ENCODE measurements around the gene HNRNPF.
"Not testable (repeated sequence)": the region's sequence is repeated elsewhere in the genome, so short reads cannot be mapped to it uniquely, and the experiment has no call there.

Gene HNRNPF

DNA sequence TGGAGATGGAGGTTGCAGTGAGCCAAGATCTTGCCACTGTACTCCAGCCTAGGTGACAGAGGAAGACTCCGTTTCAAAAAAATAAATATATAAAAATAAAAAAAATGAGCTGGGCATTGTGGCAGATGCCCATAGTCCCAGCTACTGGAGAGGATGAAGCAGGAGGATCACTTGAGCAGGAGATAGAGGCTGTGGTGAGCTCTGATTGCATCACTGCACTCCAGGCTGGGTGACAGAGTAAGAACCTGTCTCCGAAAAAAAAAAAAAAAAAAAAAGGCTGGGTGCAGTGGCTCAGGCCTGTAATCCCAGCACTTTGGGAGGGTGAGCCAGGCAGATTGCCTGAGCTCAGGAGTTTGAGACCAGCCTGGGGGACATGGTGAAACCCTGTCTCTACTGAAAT is 39.8 kb upstream of the HNRNPF start:
- H3K9me3 ChIP-seq (ENCODE audit: control extremely low read depth in 1 of 5, control insufficient read depth in 4 of 5, insufficient read depth in 2 of 5, low read depth in 1 of 5, low read length in 4 of 5): peaks cover 0 to 4% (median 0%) of the 10 kb centered on the region in 5 experiments
- CTCF ChIA-PET: interaction anchor here (1.0 kb wide), 1 partner anchor 87 kb away, joined by 3 read pairs; no protein-coding TSS in a partner anchor
- no peak for DNase-seq
- WGBS (ENCODE audit: insufficient coverage): 100% methylated on average over 1 of the region's 2 CpGs
- H3K4me3 ChIP-seq (ENCODE audit: control insufficient read depth in 1 of 7, extremely low read depth in 1 of 7, insufficient read depth in 4 of 7, low read depth in 2 of 7, low read length in 6 of 7): no peak overlapping the region
- no peaks in the 10 kb centered on the region for H3K36me3 ChIP-seq (ENCODE audit: control insufficient read depth in 4 of 4, insufficient read depth in 4 of 4, low read length in 3 of 4)
- peaks cover 12 to 21% (median 17%) of the 10 kb centered on the region in 4 experiments for H3K4me1 ChIP-seq (ENCODE audit: control extremely low read depth in 1 of 4, control insufficient read depth in 4 of 4, insufficient read depth in 4 of 4, low read length in 3 of 4)
- H3K27me3 ChIP-seq (replicated peaks in 2 of 5; ENCODE audit: control insufficient read depth in 4 of 5, insufficient read depth in 5 of 5, low read length in 4 of 5): no peaks in the 10 kb centered on the region
- H3K27ac ChIP-seq (ENCODE audit: insufficient read depth in 1 of 2, low read depth in 1 of 2, low read length in 2 of 2, poor library complexity in 1 of 2, severe bottlenecking in 2 of 2): no peak overlapping the region
- POLR2A ChIA-PET: interaction anchor here (0.6 to 0.8 kb wide), 2 partner anchors 52 to 105 kb away, joined by 4 to 6 read pairs; no protein-coding TSS in a partner anchor

DNA sequence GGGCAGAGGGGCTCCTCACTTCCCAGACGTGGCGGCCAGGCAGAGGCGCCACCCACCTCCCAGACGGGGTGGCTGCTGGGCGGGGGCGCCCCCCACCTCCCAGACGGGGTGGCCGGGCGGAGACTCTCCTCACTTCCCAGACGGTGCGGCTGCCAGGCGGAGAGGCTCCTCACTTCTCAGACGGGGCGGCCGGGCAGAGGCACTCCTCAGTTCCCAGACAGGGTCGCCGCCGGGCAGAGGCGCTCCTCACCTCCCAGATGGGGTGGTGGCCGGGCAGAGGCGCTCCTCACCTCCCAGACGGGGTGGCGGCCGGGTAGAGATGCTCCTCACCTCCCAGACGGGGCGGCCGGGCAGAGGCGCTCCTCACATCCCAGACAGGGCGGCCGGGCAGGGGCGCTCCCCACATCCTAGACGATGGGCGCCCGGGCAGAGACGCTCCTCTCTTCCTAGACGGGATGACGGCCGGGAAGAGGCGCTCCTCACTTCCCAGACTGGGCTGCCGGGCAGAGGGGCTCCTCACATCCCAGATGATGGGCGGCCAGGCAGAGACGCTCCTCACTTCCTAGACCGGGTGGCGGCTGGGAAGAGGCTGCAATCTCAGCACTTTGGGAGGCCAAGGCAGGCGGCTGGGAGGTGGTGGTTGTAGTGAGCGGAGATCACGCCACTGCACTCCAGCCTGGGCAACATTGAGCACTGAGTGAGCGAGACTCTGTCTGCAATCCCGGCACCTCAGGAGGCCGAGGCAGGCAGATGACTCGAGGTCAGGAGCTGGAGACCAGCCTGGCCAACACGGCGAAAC is 37.4 kb upstream of the HNRNPF start:
- 97% methylated on average over 44 of the region's 53 CpGs for WGBS (ENCODE audit: insufficient coverage)
- POLR2A ChIA-PET; H3K9me3 ChIP-seq (ENCODE audit: control extremely low read depth in 1 of 5, control insufficient read depth in 4 of 5, insufficient read depth in 2 of 5, low read depth in 1 of 5, low read length in 4 of 5); H3K36me3 ChIP-seq (ENCODE audit: control insufficient read depth in 4 of 4, insufficient read depth in 4 of 4, low read length in 3 of 4); H3K4me1 ChIP-seq (ENCODE audit: control extremely low read depth in 1 of 4, control insufficient read depth in 4 of 4, insufficient read depth in 4 of 4, low read length in 3 of 4); DNase-seq; H3K4me3 ChIP-seq (ENCODE audit: control insufficient read depth in 1 of 7, extremely low read depth in 1 of 7, insufficient read depth in 4 of 7, low read depth in 2 of 7, low read length in 6 of 7); H3K27me3 ChIP-seq (replicated peaks in 2 of 5; ENCODE audit: control insufficient read depth in 4 of 5, insufficient read depth in 5 of 5, low read length in 4 of 5); H3K27ac ChIP-seq (ENCODE audit: insufficient read depth in 1 of 2, low read depth in 1 of 2, low read length in 2 of 2, poor library complexity in 1 of 2, severe bottlenecking in 2 of 2): not testable (repeated sequence)
- CTCF ChIA-PET: interaction anchor here (0.6 kb wide), 1 partner anchor 27 kb away, joined by 3 read pairs; no protein-coding TSS in a partner anchor

DNA sequence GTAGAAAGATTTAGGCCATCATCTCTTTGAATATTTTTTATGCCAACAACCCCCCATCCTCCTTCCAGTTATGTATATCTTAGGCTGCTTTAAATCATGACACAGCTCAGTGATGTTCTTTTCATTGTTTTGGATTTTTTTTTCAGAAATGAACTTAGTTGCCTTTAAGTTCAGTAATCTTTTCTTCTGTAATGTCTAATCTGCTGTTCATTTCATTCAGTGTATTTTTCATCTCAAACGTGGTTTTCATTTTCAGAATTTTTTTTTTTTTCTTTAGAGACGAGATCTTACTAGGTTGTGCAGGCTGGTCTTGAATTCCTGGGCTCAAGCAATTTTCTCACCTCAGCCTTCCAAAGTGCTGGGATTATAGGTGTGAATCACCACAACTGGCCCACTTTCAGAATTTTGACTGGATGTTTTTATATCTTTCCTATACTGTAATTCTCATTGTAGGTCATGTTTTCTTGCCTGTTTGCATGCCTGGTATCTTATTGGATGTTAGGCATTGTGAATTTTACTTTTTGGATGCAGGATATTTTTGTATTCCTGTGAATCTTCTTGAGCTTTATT is 36.0 kb upstream of the HNRNPF start:
- ChIA-PET CTCF (interaction anchor here (0.9 to 2.4 kb wide), 4 partner anchors 16 to 179 kb away, joined by 3 to 5 read pairs (median 4); no protein-coding TSS in a partner anchor), POLR2A (interaction anchor here (0.7 kb wide), 1 partner anchor 27 kb away, joined by 4 read pairs; no protein-coding TSS in a partner anchor)
- no peaks in the 10 kb centered on the region for H3K27me3 ChIP-seq (replicated peaks in 2 of 5; ENCODE audit: control insufficient read depth in 4 of 5, insufficient read depth in 5 of 5, low read length in 4 of 5)
- H3K4me3 ChIP-seq (ENCODE audit: control insufficient read depth in 1 of 7, extremely low read depth in 1 of 7, insufficient read depth in 4 of 7, low read depth in 2 of 7, low read length in 6 of 7): no peak overlapping the region
- DNase-seq: no peak
- WGBS (ENCODE audit: insufficient coverage): no CpG with 5 or more reads among the region's 2 CpGs
- H3K36me3 ChIP-seq (ENCODE audit: control insufficient read depth in 4 of 4, insufficient read depth in 4 of 4, low read length in 3 of 4): no peaks in the 10 kb centered on the region
- H3K27ac ChIP-seq (ENCODE audit: insufficient read depth in 1 of 2, low read depth in 1 of 2, low read length in 2 of 2, poor library complexity in 1 of 2, severe bottlenecking in 2 of 2): no peak overlapping the region
- H3K4me1 ChIP-seq (ENCODE audit: control extremely low read depth in 1 of 4, control insufficient read depth in 4 of 4, insufficient read depth in 4 of 4, low read length in 3 of 4): no peaks in the 10 kb centered on the region
- peaks cover 0 to 4% (median 0%) of the 10 kb centered on the region in 5 experiments for H3K9me3 ChIP-seq (ENCODE audit: control extremely low read depth in 1 of 5, control insufficient read depth in 4 of 5, insufficient read depth in 2 of 5, low read depth in 1 of 5, low read length in 4 of 5)

DNA sequence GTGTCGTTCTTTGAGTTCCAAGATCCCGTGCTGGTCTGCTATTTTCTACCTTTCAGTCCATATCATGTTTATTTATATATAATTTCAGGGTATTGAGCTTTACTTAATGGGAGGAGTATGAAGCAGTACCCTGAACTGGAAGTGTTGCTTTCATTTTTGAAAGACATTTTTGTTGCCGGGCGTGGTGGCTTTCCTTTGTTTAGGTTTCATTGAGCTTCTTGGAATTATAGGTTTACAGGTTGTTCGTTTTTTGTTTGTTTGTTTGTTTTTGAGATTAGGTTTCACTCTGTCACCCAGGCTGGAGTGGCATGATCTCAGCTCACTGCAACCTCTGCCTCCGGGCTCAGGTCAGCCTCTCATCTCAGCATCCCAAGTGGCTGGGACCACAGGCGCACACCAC is 35.3 kb upstream of the HNRNPF start:
- no peaks in the 10 kb centered on the region for H3K36me3 ChIP-seq (ENCODE audit: control insufficient read depth in 4 of 4, insufficient read depth in 4 of 4, low read length in 3 of 4)
- ChIA-PET POLR2A (interaction anchor here (0.7 kb wide), 1 partner anchor 27 kb away, joined by 4 read pairs; no protein-coding TSS in a partner anchor), CTCF (interaction anchor here (0.5 to 2.4 kb wide), 4 partner anchors 16 to 178 kb away, joined by 3 to 5 read pairs (median 4); no protein-coding TSS in a partner anchor)
- H3K27ac ChIP-seq (ENCODE audit: insufficient read depth in 1 of 2, low read depth in 1 of 2, low read length in 2 of 2, poor library complexity in 1 of 2, severe bottlenecking in 2 of 2): no peak overlapping the region
- peaks cover 0 to 4% (median 0%) of the 10 kb centered on the region in 5 experiments for H3K9me3 ChIP-seq (ENCODE audit: control extremely low read depth in 1 of 5, control insufficient read depth in 4 of 5, insufficient read depth in 2 of 5, low read depth in 1 of 5, low read length in 4 of 5)
- no peaks in the 10 kb centered on the region for H3K27me3 ChIP-seq (replicated peaks in 2 of 5; ENCODE audit: control insufficient read depth in 4 of 5, insufficient read depth in 5 of 5, low read length in 4 of 5)
- H3K4me1 ChIP-seq (ENCODE audit: control extremely low read depth in 1 of 4, control insufficient read depth in 4 of 4, insufficient read depth in 4 of 4, low read length in 3 of 4): no peaks in the 10 kb centered on the region
- DNase-seq: no peak
- H3K4me3 ChIP-seq (ENCODE audit: control insufficient read depth in 1 of 7, extremely low read depth in 1 of 7, insufficient read depth in 4 of 7, low read depth in 2 of 7, low read length in 6 of 7): no peak overlapping the region
- WGBS (ENCODE audit: insufficient coverage): 95% methylated on average over 4 of the region's 7 CpGs

DNA sequence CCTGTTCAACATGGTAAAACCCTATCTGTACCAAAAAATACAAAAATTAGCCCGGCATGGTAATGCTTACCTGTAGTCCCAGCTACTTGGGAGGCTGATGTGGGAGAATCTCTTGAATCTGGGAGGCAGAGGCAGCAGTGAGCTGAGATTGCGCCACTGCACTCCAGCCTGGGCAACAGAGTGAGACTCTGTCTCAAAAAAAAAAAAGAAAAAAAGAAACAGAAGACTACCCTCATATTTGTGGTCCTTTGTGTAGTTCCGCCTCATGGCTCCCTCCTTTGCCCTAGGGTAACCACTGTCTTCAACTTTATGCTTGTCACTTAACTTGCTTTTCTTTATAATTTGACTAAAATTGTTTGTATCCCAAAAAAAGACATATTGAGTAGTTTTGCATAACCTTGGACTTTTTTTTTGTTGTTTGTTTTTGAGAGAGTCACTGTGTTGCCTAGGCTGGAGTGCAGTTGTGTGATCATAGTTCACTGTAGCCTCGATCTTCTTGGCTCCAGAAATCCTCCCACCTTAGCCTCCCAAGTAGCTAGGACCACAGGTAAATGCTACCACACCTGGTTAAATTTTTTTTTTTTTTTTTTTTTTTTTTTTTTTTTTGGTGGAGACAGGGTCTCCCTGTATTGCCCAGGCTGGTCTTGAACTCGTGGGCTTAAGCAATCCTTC is 31.6 kb upstream of the HNRNPF start:
- WGBS (ENCODE audit: insufficient coverage): 93% methylated on average over 2 of the region's 5 CpGs
- POLR2A ChIA-PET: interaction anchor here (0.6 kb wide), 1 partner anchor 31 kb away, joined by 3 read pairs; no protein-coding TSS in a partner anchor
- Histone ChIP-seq H3K4me3 (ENCODE audit: control insufficient read depth in 1 of 7, extremely low read depth in 1 of 7, insufficient read depth in 4 of 7, low read depth in 2 of 7, low read length in 6 of 7) (no peak overlapping the region), H3K4me1 (ENCODE audit: control extremely low read depth in 1 of 4, control insufficient read depth in 4 of 4, insufficient read depth in 4 of 4, low read length in 3 of 4) (peaks cover 1 to 10% (median 4%) of the 10 kb centered on the region in 4 experiments), H3K36me3 (ENCODE audit: control insufficient read depth in 4 of 4, insufficient read depth in 4 of 4, low read length in 3 of 4) (no peaks in the 10 kb centered on the region), H3K27ac (ENCODE audit: insufficient read depth in 1 of 2, low read depth in 1 of 2, low read length in 2 of 2, poor library complexity in 1 of 2, severe bottlenecking in 2 of 2) (no peak overlapping the region), H3K9me3 (ENCODE audit: control extremely low read depth in 1 of 5, control insufficient read depth in 4 of 5, insufficient read depth in 2 of 5, low read depth in 1 of 5, low read length in 4 of 5) (peaks cover 0 to 3% (median 0%) of the 10 kb centered on the region in 5 experiments), H3K27me3 (replicated peaks in 2 of 5; ENCODE audit: control insufficient read depth in 4 of 5, insufficient read depth in 5 of 5, low read length in 4 of 5) (no peaks in the 10 kb centered on the region)
- CTCF ChIA-PET: no interaction called here
- no peak for DNase-seq

DNA sequence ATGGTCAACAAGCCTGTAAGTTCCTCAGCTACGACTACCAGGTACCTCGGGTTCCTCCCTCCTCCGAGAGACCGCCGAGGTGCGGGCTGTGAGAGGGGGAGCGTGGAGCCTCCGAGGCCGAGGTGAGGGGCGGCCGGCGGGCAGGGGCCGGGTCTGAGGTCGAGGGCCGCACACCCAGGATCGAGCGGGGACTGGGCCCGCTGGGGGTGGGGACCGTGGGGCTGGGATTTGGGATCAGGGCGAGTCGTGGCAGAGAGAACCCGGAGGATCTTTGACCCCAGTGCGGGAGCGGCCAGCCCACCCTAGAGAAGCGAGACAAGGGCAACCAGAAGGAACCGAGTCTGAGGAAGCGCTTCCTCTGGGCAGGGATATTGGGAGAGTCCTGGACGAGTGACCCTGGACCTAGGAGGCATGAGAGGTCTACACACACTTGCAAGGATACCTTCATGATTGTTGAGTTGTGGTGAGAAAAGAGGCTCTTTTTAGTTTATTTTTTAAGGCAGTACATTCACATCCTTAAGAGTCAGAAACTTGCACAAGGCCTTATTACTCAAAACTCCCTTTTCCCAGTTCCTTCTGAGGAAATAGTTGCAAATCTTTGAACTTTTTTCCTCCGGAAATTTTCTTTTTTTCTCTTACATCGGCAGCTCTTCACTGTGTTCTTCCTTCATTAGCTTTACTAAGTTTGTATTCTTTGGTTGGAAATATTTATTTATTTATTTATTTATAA is 28.3 kb upstream of the HNRNPF start:
- 9% methylated on average over 22 of the region's 30 CpGs for WGBS (ENCODE audit: insufficient coverage)
- H3K9me3 ChIP-seq (ENCODE audit: control extremely low read depth in 1 of 5, control insufficient read depth in 4 of 5, insufficient read depth in 2 of 5, low read depth in 1 of 5, low read length in 4 of 5): no peaks in the 10 kb centered on the region
- H3K36me3 ChIP-seq (ENCODE audit: control insufficient read depth in 4 of 4, insufficient read depth in 4 of 4, low read length in 3 of 4): no peaks in the 10 kb centered on the region
- ChIA-PET CTCF (interaction anchor here (1.0 to 3.2 kb wide), 6 partner anchors 16 to 47 kb away, joined by 3 to 33 read pairs (median 4); no protein-coding TSS in a partner anchor), POLR2A (interaction anchor here (0.6 to 1.4 kb wide), 7 partner anchors 16 to 142 kb away, joined by 3 to 5 read pairs (median 4); partner anchors contain the start of gene HNRNPF)
- peak overlapping the region; percentile 56 to 93 (median 88) for H3K4me3 ChIP-seq (ENCODE audit: control insufficient read depth in 1 of 7, extremely low read depth in 1 of 7, insufficient read depth in 4 of 7, low read depth in 2 of 7, low read length in 6 of 7)
- H3K27ac ChIP-seq (ENCODE audit: insufficient read depth in 1 of 2, low read depth in 1 of 2, low read length in 2 of 2, poor library complexity in 1 of 2, severe bottlenecking in 2 of 2): peak overlapping the region; percentile 94 to 97
- H3K27me3 ChIP-seq (replicated peaks in 2 of 5; ENCODE audit: control insufficient read depth in 4 of 5, insufficient read depth in 5 of 5, low read length in 4 of 5): no peaks in the 10 kb centered on the region
- no peak for DNase-seq
- H3K4me1 ChIP-seq (ENCODE audit: control extremely low read depth in 1 of 4, control insufficient read depth in 4 of 4, insufficient read depth in 4 of 4, low read length in 3 of 4): peaks cover 1 to 10% (median 4%) of the 10 kb centered on the region in 4 experiments

All from common myeloid progenitor, CD34-positive (primary cell).